ENCODE measurements around the gene NEURL2.

NEURL2 gene

GRCh38 chr20:45857114-45857881 lies 33.7 kb downstream of the NEURL2 start, which contains the start of the genes ACOT8 and ZSWIM3:
Gene ACOT8, minus strand, starts transcription at chr20:45857392. Its CDS starts 77 bp downstream, at chr20:45857315.
Gene ZSWIM3, plus strand, starts transcription at chr20:45857614. Its CDS starts 212 bp downstream, at chr20:45857826.
- no peak for TF ChIP-seq CTCF (IDR thresholded peaks at IDR 0.05; ENCODE audit: poor library complexity, severe bottlenecking)
- DNase-seq (ENCODE audit: low spot score) = peak; percentile 100
- H3K27ac ChIP-seq (ENCODE audit: poor library complexity, severe bottlenecking) = peak within 1 kb of the TSS; percentile 12
- peaks cover 15% of the 10 kb centered on the region for H3K4me1 ChIP-seq (ENCODE audit: insufficient read depth, poor library complexity, severe bottlenecking)
- peak within 1 kb of the TSS; percentile 83 for H3K4me3 ChIP-seq (ENCODE audit: severe bottlenecking)
- peaks cover 33% of the 10 kb centered on the region for H3K36me3 ChIP-seq (ENCODE audit: low read depth)
- H3K27me3 ChIP-seq (ENCODE audit: insufficient read depth, poor library complexity, severe bottlenecking) = no peaks in the 10 kb centered on the region
- peak; percentile 99 for ATAC-seq (ENCODE audit: low read depth)
- H3K9me3 ChIP-seq (ENCODE audit: severe bottlenecking) = no peaks in the 10 kb centered on the region

GRCh38 chr20:45853484-45853883 lies 37.5 kb downstream of the NEURL2 start:
- Histone ChIP-seq H3K27ac (ENCODE audit: poor library complexity, severe bottlenecking) (no peak overlapping the region), H3K36me3 (ENCODE audit: low read depth) (peaks cover 43% of the 10 kb centered on the region), H3K4me1 (ENCODE audit: insufficient read depth, poor library complexity, severe bottlenecking) (peaks cover 11% of the 10 kb centered on the region), H3K27me3 (ENCODE audit: insufficient read depth, poor library complexity, severe bottlenecking) (no peaks in the 10 kb centered on the region), H3K4me3 (ENCODE audit: severe bottlenecking) (no peak overlapping the region), H3K9me3 (ENCODE audit: severe bottlenecking) (no peaks in the 10 kb centered on the region)
- no peak for ATAC-seq (ENCODE audit: low read depth)
- DNase-seq (ENCODE audit: low spot score) = no peak
- no peak for TF ChIP-seq CTCF (IDR thresholded peaks at IDR 0.05; ENCODE audit: poor library complexity, severe bottlenecking)

- DNase-seq (ENCODE audit: low spot score) = no peak
- no peak overlapping the region for H3K4me3 ChIP-seq (ENCODE audit: severe bottlenecking)
- H3K4me1 ChIP-seq (ENCODE audit: insufficient read depth, poor library complexity, severe bottlenecking) = peaks cover 5% of the 10 kb centered on the region
- no peaks in the 10 kb centered on the region for H3K9me3 ChIP-seq (ENCODE audit: severe bottlenecking)
- no peaks in the 10 kb centered on the region for H3K27me3 ChIP-seq (ENCODE audit: insufficient read depth, poor library complexity, severe bottlenecking)
- ATAC-seq (ENCODE audit: low read depth) = no peak
- no peak overlapping the region for H3K27ac ChIP-seq (ENCODE audit: poor library complexity, severe bottlenecking)
- H3K36me3 ChIP-seq (ENCODE audit: low read depth) = peaks cover 52% of the 10 kb centered on the region
- TF ChIP-seq CTCF (IDR thresholded peaks at IDR 0.05; ENCODE audit: poor library complexity, severe bottlenecking) = no peak
These were observed 38.7 kb downstream of the NEURL2 start for GRCh38 chr20:45852326-45852725.

GRCh38 chr20:45851501-45851900 lies 39.5 kb downstream of the NEURL2 start:
- H3K27me3 ChIP-seq (ENCODE audit: insufficient read depth, poor library complexity, severe bottlenecking) = no peaks in the 10 kb centered on the region
- DNase-seq (ENCODE audit: low spot score) = no peak
- H3K9me3 ChIP-seq (ENCODE audit: severe bottlenecking) = no peaks in the 10 kb centered on the region
- no peak for ATAC-seq (ENCODE audit: low read depth)
- no peak overlapping the region for H3K27ac ChIP-seq (ENCODE audit: poor library complexity, severe bottlenecking)
- no peak for TF ChIP-seq CTCF (IDR thresholded peaks at IDR 0.05; ENCODE audit: poor library complexity, severe bottlenecking)
- no peak overlapping the region for H3K4me3 ChIP-seq (ENCODE audit: severe bottlenecking)
- H3K4me1 ChIP-seq (ENCODE audit: insufficient read depth, poor library complexity, severe bottlenecking) = peaks cover 5% of the 10 kb centered on the region
- peaks cover 61% of the 10 kb centered on the region for H3K36me3 ChIP-seq (ENCODE audit: low read depth)

DNA sequence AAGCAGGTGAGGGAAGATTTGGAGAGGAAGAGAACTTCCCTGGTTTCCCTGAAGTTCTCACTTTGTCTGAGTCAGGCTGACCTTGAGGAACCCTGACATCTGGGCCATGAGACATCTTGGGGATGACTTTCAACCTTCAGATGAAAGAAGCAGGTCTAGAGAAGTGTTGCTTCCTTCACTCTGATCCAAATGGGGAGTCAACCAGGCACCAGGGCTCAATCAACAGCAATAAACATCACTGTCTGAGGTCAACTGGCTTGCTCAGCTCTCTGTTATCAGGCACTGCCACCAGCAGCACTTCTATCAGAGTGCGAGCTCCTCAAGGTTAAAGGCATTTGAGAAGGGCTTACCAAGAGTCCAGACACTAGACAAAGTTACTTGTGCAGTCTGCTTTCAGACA lies 40.1 kb downstream of the NEURL2 start:
- Histone ChIP-seq H3K4me1 (ENCODE audit: insufficient read depth, poor library complexity, severe bottlenecking) (no peaks in the 10 kb centered on the region), H3K27ac (ENCODE audit: poor library complexity, severe bottlenecking) (no peak overlapping the region), H3K4me3 (ENCODE audit: severe bottlenecking) (no peak overlapping the region), H3K36me3 (ENCODE audit: low read depth) (peaks cover 66% of the 10 kb centered on the region), H3K27me3 (ENCODE audit: insufficient read depth, poor library complexity, severe bottlenecking) (no peaks in the 10 kb centered on the region), H3K9me3 (ENCODE audit: severe bottlenecking) (no peaks in the 10 kb centered on the region)
- peak; percentile 6; the same call in 1 of the 3 replicates for ATAC-seq (ENCODE audit: low read depth)
- DNase-seq (ENCODE audit: low spot score) = no peak
- TF ChIP-seq CTCF (IDR thresholded peaks at IDR 0.05; ENCODE audit: poor library complexity, severe bottlenecking) = no peak

Measured in RWPE2 (cell line).